HL-60 (cell line): Measurements from ENCODE around the gene FAM171A1.

Experiments
- DNase-seq, 2 experiments: peaks; one replicate each; pipeline ENCODE4 v3.0.0-alpha.2; 2010 to 2020; ENCODE audit warnings: low read depth in 1 of 2, low spot score in 1 of 2
- H3K27ac ChIP-seq: fragments of 250-450 bp; sonication (Bioruptor Pico); replicated peaks from 2 replicates; pipeline ENCODE4 v1.5.1; 2020; ENCODE audit warnings: mild to moderate bottlenecking, moderate library complexity
- H3K27me3 ChIP-seq: fragments of 250-450 bp; sonication (Bioruptor Pico); 2 replicates; pipeline ENCODE4 v1.5.1; 2021; ENCODE audit warnings: mild to moderate bottlenecking, moderate library complexity; ENCODE audit not compliant: insufficient read depth, poor library complexity, severe bottlenecking
- H3K4me3 ChIP-seq: replicated peaks from 2 replicates; pipeline ENCODE4 v1.5.1; 2011; ENCODE audit warnings: mild to moderate bottlenecking, control low read depth, low read length; ENCODE audit not compliant: insufficient read depth
- CTCF ChIP-seq: IDR thresholded peaks from one replicate; pipeline ENCODE4 v1.5.1; 2011; ENCODE audit warnings: low read length, control low read depth, inconsistent platforms; ENCODE audit not compliant: insufficient read depth
- GABPA ChIP-seq: IDR thresholded peaks from 2 replicates; pipeline ENCODE4 v1.6.1; 2012; ENCODE audit warnings: low read depth
- POLR2AphosphoS5 ChIP-seq: IDR thresholded peaks from 2 replicates; pipeline ENCODE4 v1.6.1; 2012; ENCODE audit warnings: low read depth
- REST ChIP-seq: IDR thresholded peaks from 2 replicates; pipeline ENCODE4 v1.6.1; 2012; ENCODE audit warnings: low read depth; ENCODE audit not compliant: insufficient replicate concordance
- SPI1 ChIP-seq: IDR thresholded peaks from 2 replicates; pipeline ENCODE4 v1.6.1; 2012; ENCODE audit warnings: low read depth, mild to moderate bottlenecking, borderline replicate concordance

Gene FAM171A1

GRCh38 chr10:15251791-15252380 is 119.2 kb downstream of the FAM171A1 start:
- no peak overlapping the region for H3K27ac ChIP-seq
- no peaks in the 10 kb centered on the region for H3K27me3 ChIP-seq
- H3K4me3 ChIP-seq = no peak overlapping the region
- no peak for DNase-seq
- no peak for TF ChIP-seq POLR2AphosphoS5
- no peak for TF ChIP-seq GABPA
- no peak for TF ChIP-seq REST
- no peak for TF ChIP-seq SPI1
- TF ChIP-seq CTCF = no peak

GRCh38 chr10:15245530-15245929 is 125.6 kb downstream of the FAM171A1 start:
- TF ChIP-seq REST (no peak), SPI1 (no peak), CTCF (no peak), POLR2AphosphoS5 (no peak), GABPA (no peak)
- Histone ChIP-seq H3K27me3 (no peaks in the 10 kb centered on the region), H3K4me3 (no peak overlapping the region), H3K27ac (no peak overlapping the region)
- DNase-seq = no peak

GRCh38 chr10:15244635-15245197 is 126.4 kb downstream of the FAM171A1 start:
- no peak overlapping the region for H3K27ac ChIP-seq
- no peak for TF ChIP-seq REST
- no peak for TF ChIP-seq GABPA
- no peak for TF ChIP-seq POLR2AphosphoS5
- TF ChIP-seq SPI1 = no peak
- TF ChIP-seq CTCF = no peak
- H3K27me3 ChIP-seq = no peaks in the 10 kb centered on the region
- no peak overlapping the region for H3K4me3 ChIP-seq
- no peak for DNase-seq
